Activated CD4-positive, alpha-beta T cell treated with anti-CD3 and anti-CD28 coated beads for 24 hours (primary cell): ENCODE data around the gene IL6ST.
"Not testable (repeated sequence)": the region's sequence is repeated elsewhere in the genome, so short reads cannot be mapped to it uniquely, and the experiment has no call there.

Experiments
- DNase-seq, 2 donors: peaks; one replicate each; pipeline ENCODE4 v3.0.0-alpha.2; 2020; ENCODE audit warnings: low read depth in 2 of 2

The IL6ST gene

GRCh38 chr5:55966284-55966683, 28.5 kb downstream of the IL6ST start:
- DNase-seq = no peak

GRCh38 chr5:55965525-55965924, 29.2 kb downstream of the IL6ST start:
- no peak for DNase-seq

- DNase-seq = no peak
Observed at GRCh38 chr5:55960779-55961178, 34.0 kb downstream of the IL6ST start.

GRCh38 chr5:55959208-55959607, 35.6 kb downstream of the IL6ST start:
- no peak for DNase-seq

GRCh38 chr5:55941154-55941553, 53.6 kb downstream of the IL6ST start:
- DNase-seq = not testable (repeated sequence)

- not testable (repeated sequence) for DNase-seq
Observed at GRCh38 chr5:55937598-55937997, 57.2 kb downstream of the IL6ST start.

GRCh38 chr5:55936100-55936693, 58.6 kb downstream of the IL6ST start:
- peak; percentile 61 to 72 for DNase-seq

- no peak for DNase-seq
Observed at GRCh38 chr5:55935371-55935770, 59.4 kb downstream of the IL6ST start.

- no peak for DNase-seq
Observed at GRCh38 chr5:55934720-55935119, 60.0 kb downstream of the IL6ST start.

- DNase-seq = no peak
Observed at GRCh38 chr5:55934115-55934613, 60.6 kb downstream of the IL6ST start.

- DNase-seq = no peak
Observed at GRCh38 chr5:55933377-55934114, 61.2 kb downstream of the IL6ST start.

- no peak for DNase-seq
Observed at GRCh38 chr5:55932700-55933099, 62.1 kb downstream of the IL6ST start.

- DNase-seq = no peak
Observed at GRCh38 chr5:55929020-55929799, 65.6 kb downstream of the IL6ST start.

GRCh38 chr5:55927861-55928655, 66.7 kb downstream of the IL6ST start:
- no peak for DNase-seq

- no peak for DNase-seq
Observed at GRCh38 chr5:55926476-55926875, 68.3 kb downstream of the IL6ST start.

- DNase-seq = no peak
Observed at GRCh38 chr5:55925712-55926111, 69.1 kb downstream of the IL6ST start.

GRCh38 chr5:55925181-55925580, 69.6 kb downstream of the IL6ST start:
- DNase-seq = no peak

- DNase-seq = no peak
Observed at GRCh38 chr5:55924744-55925143, 70.0 kb downstream of the IL6ST start.

GRCh38 chr5:55923865-55924500, 70.8 kb downstream of the IL6ST start:
- DNase-seq = no peak

GRCh38 chr5:55923177-55923771, 71.5 kb downstream of the IL6ST start:
- no peak for DNase-seq

GRCh38 chr5:55921617-55922016, 73.1 kb downstream of the IL6ST start:
- DNase-seq = no peak
